NCI-H2196 treated with DMSO at 0.1 percent for 48 hours (cell line): ENCODE measurements around the gene SELL.
"Not testable (repeated sequence)": the region's sequence is repeated elsewhere in the genome, so short reads cannot be mapped to it uniquely, and the experiment has no call there.

ENCODE experiments used
- DNase-seq: peaks from one replicate; lab custom pipeline; 2025; ENCODE audit not compliant: unreplicated experiment; lab: John Stamatoyannopoulos, UW

Gene SELL

DNA sequence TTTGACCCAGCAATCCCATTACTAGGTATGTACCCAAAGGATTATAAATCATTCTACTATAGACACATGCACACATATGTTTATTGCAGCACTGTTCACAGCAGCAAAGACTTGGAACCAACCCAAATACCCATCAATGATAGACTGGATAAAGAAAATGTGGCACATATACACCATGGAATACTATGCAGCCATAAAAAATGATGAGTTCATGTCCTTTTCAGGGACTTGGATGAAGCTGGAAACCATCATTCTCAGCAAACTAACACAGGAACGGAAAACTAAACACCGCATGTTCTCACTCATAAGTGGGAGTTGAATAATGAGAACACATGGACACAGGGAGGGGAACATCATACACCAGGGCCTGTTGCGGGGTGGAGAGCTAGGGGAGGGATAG, 41.2 kb downstream of the SELL start:
- DNase-seq = not testable (repeated sequence)

DNA sequence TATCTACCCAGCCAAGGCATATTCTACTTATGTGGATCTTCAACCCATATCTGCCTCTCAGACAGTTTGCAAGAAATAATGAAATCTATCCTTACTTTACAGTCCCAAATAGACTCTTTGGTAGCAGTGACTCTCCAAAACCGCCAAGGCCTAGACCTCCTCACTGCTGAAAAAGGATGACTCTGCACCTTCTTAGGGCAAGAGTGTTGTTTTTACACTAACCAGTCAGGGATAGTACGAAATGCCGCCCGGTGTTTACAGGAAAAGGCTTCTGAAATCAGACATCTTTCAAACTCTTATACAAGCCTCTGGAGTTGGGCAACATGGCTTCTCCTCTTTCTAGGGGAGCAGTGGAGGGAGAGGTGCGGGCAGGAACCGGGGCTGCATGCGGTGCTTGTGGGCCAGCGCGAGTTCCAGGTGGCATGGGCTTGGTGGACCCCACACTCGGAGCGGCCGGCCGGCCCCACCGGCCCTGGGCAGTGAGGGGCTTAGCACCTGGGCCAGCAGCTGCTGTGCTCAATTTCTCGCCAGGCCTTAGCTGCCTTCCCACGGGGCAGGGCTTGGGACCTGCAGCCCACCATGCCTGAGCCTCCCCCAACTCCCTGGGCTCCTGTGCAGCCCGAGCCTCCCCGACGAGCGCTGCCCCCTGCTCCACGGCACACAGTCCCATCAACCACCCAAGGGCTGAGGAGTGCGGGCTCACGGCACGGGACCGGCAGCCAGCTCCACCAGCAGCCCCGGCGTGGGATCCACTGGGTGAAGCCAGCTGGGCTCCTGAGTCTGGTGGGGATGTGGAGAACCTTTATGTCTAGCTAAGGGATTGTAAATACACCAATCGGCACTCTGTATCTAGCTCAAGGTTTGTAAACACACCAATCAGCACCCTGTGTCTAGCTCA, 43.5 kb downstream of the SELL start:
- not testable (repeated sequence) for DNase-seq

DNA sequence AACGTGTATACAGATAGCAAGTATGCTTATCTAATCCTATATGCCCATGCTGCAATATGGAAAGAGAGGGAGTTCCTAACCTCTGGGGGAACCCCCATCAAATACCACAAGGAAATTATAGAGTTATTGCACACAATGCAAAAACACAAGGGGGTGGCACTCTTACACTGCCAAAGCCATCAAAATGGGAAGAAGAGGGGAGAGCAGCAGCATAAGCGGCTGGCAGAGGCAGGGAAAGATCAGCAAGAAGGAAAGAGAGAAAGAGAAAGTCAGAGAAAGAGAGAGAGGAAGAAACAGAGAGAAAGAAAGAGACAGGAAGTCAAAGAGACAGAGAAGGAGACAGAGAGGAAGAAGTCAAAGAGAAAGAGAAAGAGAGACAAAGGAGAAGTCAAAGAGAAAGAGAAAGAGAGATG, 44.2 kb downstream of the SELL start:
- DNase-seq = not testable (repeated sequence)

DNA sequence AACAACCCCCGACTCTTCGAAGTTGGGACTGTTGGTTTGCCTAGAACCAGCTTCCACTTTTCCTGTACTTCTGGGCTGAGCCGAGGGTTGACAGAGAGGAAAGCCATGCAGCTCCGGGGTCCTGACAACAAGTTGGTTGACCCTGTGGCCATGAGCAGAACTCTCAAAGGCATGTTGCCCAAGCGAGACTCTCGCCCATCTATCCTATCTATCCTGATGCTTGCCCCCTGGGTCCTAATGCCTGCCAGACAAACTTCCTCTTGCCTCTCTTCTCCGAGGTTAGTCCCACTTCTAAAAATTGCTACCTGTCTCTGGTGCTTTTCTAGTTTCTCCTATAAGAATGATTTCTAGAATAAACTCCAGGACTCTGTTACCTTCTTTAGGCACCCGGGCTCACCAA, 48.7 kb downstream of the SELL start:
- not testable (repeated sequence) for DNase-seq

DNA sequence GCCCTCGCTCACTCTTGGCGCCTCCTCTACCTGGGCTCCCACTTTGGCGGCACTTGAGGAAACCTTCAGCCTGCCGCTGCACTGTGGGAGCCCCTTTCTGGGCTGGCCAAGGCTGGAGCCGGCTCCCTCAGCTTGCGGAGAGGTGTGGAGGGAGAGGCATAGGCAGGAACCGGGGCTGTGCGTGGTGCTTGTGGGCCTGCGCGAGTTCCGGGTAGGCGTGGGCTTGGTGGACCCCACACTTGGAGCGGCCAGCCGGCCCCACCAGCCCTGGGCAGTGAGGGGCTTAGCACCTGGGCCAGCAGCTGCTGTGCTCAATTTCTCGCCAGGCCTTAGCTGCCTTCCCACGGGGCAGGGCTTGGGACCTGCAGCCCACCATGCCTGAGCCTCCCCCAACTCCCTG, 50.4 kb downstream of the SELL start:
- not testable (repeated sequence) for DNase-seq

DNA sequence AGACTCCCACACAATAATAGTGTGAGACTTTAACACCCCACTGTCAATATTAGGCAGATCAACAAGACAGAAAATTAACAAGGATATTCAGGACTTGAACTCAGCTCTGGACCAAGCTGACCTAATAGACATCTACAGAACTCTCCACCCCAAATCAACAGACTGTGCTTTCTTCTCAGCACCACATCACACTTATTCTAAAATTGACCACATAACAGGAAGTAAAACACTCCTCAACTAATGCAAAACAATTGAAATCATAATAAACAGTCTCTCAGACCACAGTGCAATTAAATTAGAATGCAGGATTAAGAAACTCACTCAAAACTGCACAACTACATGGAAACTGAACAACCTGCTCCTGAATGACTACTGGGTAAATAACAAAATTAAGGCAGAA, 52.6 kb downstream of the SELL start:
- not testable (repeated sequence) for DNase-seq

DNA sequence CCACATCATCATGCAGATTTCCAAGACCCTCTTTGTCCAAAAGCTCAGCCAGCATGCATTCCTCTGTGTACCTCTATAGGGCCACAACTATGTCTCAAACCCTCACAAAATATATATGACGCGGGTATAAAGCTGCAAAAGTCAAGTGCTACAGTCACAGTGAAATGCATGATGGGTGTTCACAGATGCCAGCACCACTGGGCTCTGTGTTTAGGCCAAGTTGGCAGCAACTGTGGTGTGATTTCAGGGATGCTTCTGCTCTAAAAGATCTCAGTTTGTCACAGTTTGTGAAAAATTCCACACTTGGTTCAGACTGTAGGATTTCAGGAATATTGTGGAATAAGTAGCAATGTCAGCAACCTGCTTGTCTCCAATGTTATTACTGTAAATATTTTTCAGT, 57.5 kb downstream of the SELL start:
- DNase-seq = no peak

DNA sequence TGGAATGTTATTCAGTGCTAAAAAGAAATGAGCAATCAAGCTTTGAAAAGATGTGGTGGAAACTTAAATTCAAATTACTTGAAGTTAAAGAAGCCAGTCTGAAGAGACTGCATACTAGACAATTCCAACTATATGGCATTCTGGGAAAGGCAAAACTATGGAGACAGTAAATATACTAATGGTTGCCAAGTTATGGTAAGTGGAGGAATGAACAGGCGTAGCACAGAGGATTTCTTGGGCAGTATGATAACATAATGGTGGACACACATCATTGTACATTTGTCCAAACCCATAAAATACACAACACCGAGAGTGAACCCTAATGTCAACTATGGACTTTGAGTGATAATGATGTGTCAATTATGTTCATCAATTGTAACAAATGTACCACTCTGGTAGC, 60.4 kb downstream of the SELL start:
- DNase-seq = no peak

DNA sequence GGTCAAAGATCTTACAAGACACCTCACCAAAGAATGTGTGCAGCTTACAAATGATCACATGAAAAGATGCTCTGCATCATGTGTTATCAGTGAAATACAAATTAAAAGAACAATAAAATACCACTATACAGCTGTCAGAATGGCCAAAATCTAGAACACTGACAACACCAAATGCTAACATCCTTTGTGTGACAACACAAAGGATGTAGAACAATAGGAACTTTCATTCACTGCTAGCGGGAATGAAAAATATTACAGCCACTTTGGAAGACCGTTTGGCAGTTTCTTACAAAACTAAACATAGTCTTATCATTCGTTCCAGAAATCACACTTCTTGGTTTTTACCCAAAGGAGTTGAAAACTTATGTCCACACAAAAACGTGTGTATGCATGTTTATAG, 60.9 kb downstream of the SELL start:
- DNase-seq = no peak

DNA sequence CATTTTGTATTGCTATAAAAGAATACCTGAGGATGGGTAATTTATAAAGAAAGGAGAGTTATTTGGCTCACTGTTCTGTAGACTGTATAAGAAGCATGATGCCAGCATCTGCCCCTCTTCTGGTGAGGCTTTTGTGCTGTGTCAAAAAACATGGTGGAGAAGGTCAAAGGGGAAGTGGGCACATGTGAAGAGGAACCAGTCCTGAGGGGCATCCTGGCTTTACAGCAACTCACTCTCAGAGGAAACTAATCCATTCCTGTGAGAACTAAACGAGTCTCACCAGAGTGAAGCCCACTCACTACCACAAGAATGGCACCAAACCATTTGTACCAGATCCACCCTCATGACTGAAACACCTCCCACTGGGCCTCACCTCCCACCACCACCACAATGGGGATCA, 62.7 kb downstream of the SELL start:
- DNase-seq = no peak

DNA sequence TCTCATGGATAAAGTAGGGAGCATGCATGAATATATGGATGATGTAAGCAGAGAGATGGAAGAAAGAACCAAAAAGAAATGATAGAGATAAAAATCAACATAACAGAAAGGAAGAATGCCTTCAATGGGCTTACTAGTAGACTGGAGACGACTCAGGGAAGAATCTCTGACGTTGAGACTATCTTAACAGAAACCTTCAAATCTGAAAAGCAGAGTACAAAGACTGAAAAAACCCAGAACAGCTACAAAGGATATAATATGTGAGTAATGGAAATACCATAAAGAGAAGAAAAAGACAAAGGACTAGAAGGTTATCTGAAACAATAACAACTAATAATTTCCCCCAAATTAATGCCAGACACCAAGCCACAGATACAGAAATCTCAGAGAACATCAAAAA, 63.2 kb downstream of the SELL start:
- no peak for DNase-seq

DNA sequence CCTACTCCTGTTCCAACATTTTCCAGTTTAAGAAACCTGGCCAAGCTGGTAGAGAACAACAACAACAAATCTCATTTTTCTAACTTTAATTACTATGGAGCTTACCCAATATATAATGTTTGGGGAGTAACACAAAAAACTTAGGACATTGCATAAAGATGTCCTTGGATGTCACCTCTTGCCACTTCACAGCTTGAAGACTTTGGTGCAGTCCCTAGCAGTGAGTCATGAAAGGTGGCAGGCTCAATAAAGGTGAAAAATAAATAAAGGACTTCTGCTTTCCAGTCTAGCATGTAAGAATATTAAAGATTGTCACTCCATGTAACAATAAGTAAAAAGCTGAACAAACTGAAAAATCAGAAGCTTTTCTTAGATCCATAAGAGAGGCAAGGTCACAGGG, 63.9 kb downstream of the SELL start:
- no peak for DNase-seq

DNA sequence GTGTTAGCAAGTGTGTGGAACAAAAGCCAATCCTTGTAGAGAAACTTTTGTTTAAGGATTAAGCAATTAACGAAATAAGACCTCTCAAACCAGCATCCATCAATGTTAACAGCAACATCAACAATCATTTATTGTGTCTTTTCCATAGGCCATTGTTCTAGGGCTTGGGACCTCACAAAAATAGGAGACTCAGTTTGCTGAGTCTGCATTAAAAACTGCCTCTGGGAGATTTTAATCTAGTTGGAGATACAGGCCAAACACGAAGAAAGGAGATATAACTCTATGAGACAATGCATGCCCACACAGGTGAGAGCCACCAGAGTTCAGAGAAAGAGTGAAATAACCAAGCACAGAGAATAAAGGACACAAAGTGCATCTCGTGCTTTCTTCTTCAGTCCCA, 67.1 kb downstream of the SELL start:
- no peak for DNase-seq
